ENCODE results near the gene OR11A1.

DNA sequence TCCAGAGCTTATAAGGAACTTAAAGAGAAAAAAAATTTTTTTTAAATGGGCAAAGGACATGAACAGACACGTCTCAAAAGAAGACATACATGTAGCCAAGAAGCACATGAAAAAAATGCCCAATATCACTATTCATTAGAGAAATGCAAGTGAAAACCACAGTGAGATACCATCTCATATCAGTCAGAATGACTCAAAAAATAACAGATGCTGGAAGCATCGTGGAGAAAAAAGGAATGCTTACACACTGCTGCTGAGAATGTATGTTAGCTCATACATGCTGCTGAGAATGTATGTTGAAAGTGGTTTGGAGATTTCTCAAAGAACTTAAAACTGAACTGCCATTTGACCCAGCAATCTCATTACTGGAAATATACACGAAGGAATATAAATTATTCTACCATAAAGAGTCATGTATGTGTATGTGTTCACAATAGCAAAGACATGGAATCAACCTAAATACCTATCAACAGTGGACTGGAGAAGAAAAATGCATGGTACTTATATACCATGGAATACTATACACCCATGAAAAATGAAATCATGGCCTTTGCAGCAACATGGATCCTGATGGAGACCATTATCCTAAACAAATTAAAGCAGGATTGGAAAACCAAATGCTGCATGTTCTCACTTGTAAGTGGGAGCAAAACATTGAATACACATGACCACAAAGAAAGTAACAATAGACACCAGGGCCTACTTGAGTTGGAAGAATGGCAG, 5.2 kb downstream of the OR11A1 start:
- TF ChIP-seq CTCF (IDR thresholded peaks at IDR 0.05) (no peak), POLR2A (IDR thresholded peaks at IDR 0.05) (no peak)
